Natural killer cell (primary cell): Measurements from ENCODE around the gene KLK5. TPM values are rescaled to one million over a fixed set of nuclear protein-coding genes. Genes with fewer than 3 reads are reported as not detected.

Experiments
- ATAC-seq, 3 donors: fragments of 150-1000 bp in 2 of 3; fragments of 200-7000 bp in 1 of 3; cut with Tn5 transposase; 1 replicate in 1 of 3; 2 replicates in 2 of 3; pipeline ENCODE4 v1.10.0; 2021; ENCODE audit warnings: mild to moderate bottlenecking in 2 of 3, moderate library complexity in 2 of 3
- DNase-seq, 2 donors: peaks; one replicate each; pipeline versions ENCODE4 v3.0.0 to v3.0.0-alpha.2; 2013 to 2021; ENCODE audit warnings: mixed read lengths in 1 of 2
- H3K27ac ChIP-seq: one replicate; pipeline ENCODE4 v1.5.1; 2013; ENCODE audit warnings: mild to moderate bottlenecking, low read length
- H3K27me3 ChIP-seq: one replicate; pipeline ENCODE4 v1.6.1; 2013; ENCODE audit warnings: low read length; ENCODE audit not compliant: control insufficient read depth, insufficient read depth
- H3K36me3 ChIP-seq: one replicate; pipeline ENCODE4 v1.6.1; 2013; ENCODE audit warnings: low read length; ENCODE audit not compliant: control insufficient read depth, insufficient read depth
- H3K4me1 ChIP-seq: one replicate; pipeline ENCODE4 v1.6.1; 2013; ENCODE audit warnings: low read length; ENCODE audit not compliant: control insufficient read depth, insufficient read depth
- H3K4me3 ChIP-seq: one replicate; pipeline ENCODE4 v1.5.1; 2013; ENCODE audit warnings: low read length
- H3K9me3 ChIP-seq: one replicate; pipeline ENCODE4 v1.6.1; 2013; ENCODE audit warnings: low read length; ENCODE audit not compliant: control insufficient read depth, insufficient read depth
- H3K27ac Mint-ChIP-seq, 2 donors: one replicate each; pipeline ENCODE4 v1.8.0; 2022; ENCODE audit warnings: mild to moderate bottlenecking in 2 of 2, mixed read lengths in 2 of 2, moderate library complexity in 1 of 2
- H3K27me3 Mint-ChIP-seq, 2 donors: one replicate each; pipeline ENCODE4 v1.8.0; 2022; ENCODE audit warnings: low read depth in 2 of 2, mixed read lengths in 2 of 2
- H3K36me3 Mint-ChIP-seq: one replicate; pipeline ENCODE4 v1.8.0; 2022; ENCODE audit warnings: mixed read lengths
- H3K4me1 Mint-ChIP-seq, 2 donors: one replicate each; pipeline ENCODE4 v1.8.0; 2022; ENCODE audit warnings: mixed read lengths in 2 of 2
- H3K4me3 Mint-ChIP-seq: one replicate; pipeline ENCODE4 v1.8.0; 2022; ENCODE audit warnings: mild to moderate bottlenecking, moderate library complexity, mixed read lengths
- H3K9me3 Mint-ChIP-seq, 2 donors: one replicate each; pipeline ENCODE4 v1.8.0; 2022; ENCODE audit warnings: mixed read lengths in 2 of 2
- CTCF ChIP-seq: fragments of 200-600 bp; IDR thresholded peaks from one replicate; pipeline ENCODE4 v1.8.0; 2022; ENCODE audit warnings: antibody characterized with exemption
- WGBS: methylation state at CpG from one replicate; pipeline ENCODE4 v1.1.7; 2013; ENCODE audit warnings: missing lambda C conversion rate; ENCODE audit not compliant: insufficient coverage; 5-methylcytosine and 5-hydroxymethylcytosine counted together
- intact Hi-C: fragments of 100-400 bp; cut with micrococcal nuclease; formaldehyde crosslinking; loops from one replicate; pipeline ENCODE4 v1.14.2; 2022
- total RNA-seq, 4 donors: library from RNA; stranded (reverse); fragments of 120-200 nt in 1 of 4; gene quantifications; one replicate each; pipeline versions ENCODE4 v1.2.3 to v1.2.4, GENCODE V29; 2013 to 2022

The KLK5 gene
- total RNA-seq, 3 donors from 2014 or later (not counting 1 experiment from before 2014, with no cell fraction given) = not detected

- H3K9me3 ChIP-seq = no peaks in the 10 kb centered on the region
- Mint-ChIP-seq H3K36me3 (no peaks in the 10 kb centered on the region), H3K27me3 (peaks cover 34 to 36% of the 10 kb centered on the region in 2 donors), H3K4me1 (no peaks in the 10 kb centered on the region), H3K27ac (no peak overlapping the region), H3K9me3 (no peaks in the 10 kb centered on the region), H3K4me3 (no peak overlapping the region)
- ATAC-seq (no peak), DNase-seq (no peak)
- intact Hi-C loops = no loop called here
- no peak overlapping the region for H3K4me3 ChIP-seq
- no peaks in the 10 kb centered on the region for H3K36me3 ChIP-seq
- no peaks in the 10 kb centered on the region for H3K4me1 ChIP-seq
- WGBS = 52% methylated on average over 7 of the region's 7 CpGs
- TF ChIP-seq CTCF = no peak
- no peak overlapping the region for H3K27ac ChIP-seq
- no peaks in the 10 kb centered on the region for H3K27me3 ChIP-seq
These were observed 16.0 kb upstream of the KLK5 start for GRCh38 chr19:50968716-50969412.

- H3K4me3 ChIP-seq = no peak overlapping the region
- WGBS = 39% methylated on average over 20 of the region's 20 CpGs
- no peaks in the 10 kb centered on the region for H3K4me1 ChIP-seq
- no peaks in the 10 kb centered on the region for H3K9me3 ChIP-seq
- Mint-ChIP-seq H3K4me1 (no peaks in the 10 kb centered on the region), H3K9me3 (no peaks in the 10 kb centered on the region), H3K27me3 (peaks cover 36 to 37% of the 10 kb centered on the region in 2 donors), H3K36me3 (no peaks in the 10 kb centered on the region), H3K4me3 (no peak overlapping the region), H3K27ac (no peak overlapping the region)
- DNase-seq = no peak
- intact Hi-C loops = no loop called here
- TF ChIP-seq CTCF = no peak
- no peak overlapping the region for H3K27ac ChIP-seq
- no peaks in the 10 kb centered on the region for H3K27me3 ChIP-seq
- no peak for ATAC-seq
- H3K36me3 ChIP-seq = no peaks in the 10 kb centered on the region
These were observed 15.3 kb upstream of the KLK5 start for GRCh38 chr19:50967929-50968715.

GRCh38 chr19:50964266-50964665, 11.4 kb upstream of the KLK5 start:
- Mint-ChIP-seq H3K27me3 (peaks cover 17 to 21% of the 10 kb centered on the region in 2 donors), H3K4me3 (no peak overlapping the region), H3K27ac (no peak overlapping the region), H3K4me1 (no peaks in the 10 kb centered on the region), H3K9me3 (peaks cover 7 to 8% of the 10 kb centered on the region in 2 donors), H3K36me3 (no peaks in the 10 kb centered on the region)
- Histone ChIP-seq H3K4me3 (no peak overlapping the region), H3K27ac (no peak overlapping the region), H3K27me3 (no peaks in the 10 kb centered on the region), H3K4me1 (no peaks in the 10 kb centered on the region), H3K9me3 (no peaks in the 10 kb centered on the region), H3K36me3 (no peaks in the 10 kb centered on the region)
- no peak for TF ChIP-seq CTCF
- ATAC-seq (no peak), DNase-seq (no peak)
- intact Hi-C loops = no loop called here
- 95% methylated on average over 2 of the region's 3 CpGs for WGBS
